Stimulated activated CD8-positive, alpha-beta memory T cell treated with anti-CD3 and anti-CD28 coated beads, Interleukin-12 subunit alpha, Interleukin-12 subunit beta, amount 100 ng/mL, for 24 hours (primary cell): ENCODE results near the gene HMX2.

Experiments
- DNase-seq: peaks from one replicate; pipeline ENCODE4 v3.0.0-alpha.2; 2020; ENCODE audit errors: extremely low read depth

The HMX2 gene

GRCh38 chr10:123191886-123192285 lies 44.0 kb downstream of the HMX2 start:
- DNase-seq: no peak

- DNase-seq: no peak
These were observed 46.1 kb downstream of the HMX2 start for GRCh38 chr10:123194056-123194455.
